Measurements from ENCODE around the gene C16orf92.

C16orf92 gene

GRCh38 chr16:30070490-30070889 lies 47.5 kb downstream of the C16orf92 start:
- H3K36me3 ChIP-seq (ENCODE audit: insufficient read depth, low read length), result peaks cover 29% of the 10 kb centered on the region

More at GRCh38 chr16:30070490-30070889, 47.5 kb downstream of the C16orf92 start:
- Histone ChIP-seq H3K4me1 (ENCODE audit: insufficient read depth, low read length) (no peaks in the 10 kb centered on the region; the same call in none of the 2 replicates), H3K9me3 (ENCODE audit: control insufficient read depth, insufficient read depth, low read length) (no peaks in the 10 kb centered on the region), H3K9ac (ENCODE audit: low read depth, low read length) (no peak overlapping the region)
